DMS114 treated with DMSO at 0.1 percent for 48 hours (cell line): ENCODE results near the gene TYK2.

Experiments
- DNase-seq: peaks from one replicate; lab custom pipeline; 2025; ENCODE audit not compliant: unreplicated experiment; lab: John Stamatoyannopoulos, UW

Gene TYK2

DNA sequence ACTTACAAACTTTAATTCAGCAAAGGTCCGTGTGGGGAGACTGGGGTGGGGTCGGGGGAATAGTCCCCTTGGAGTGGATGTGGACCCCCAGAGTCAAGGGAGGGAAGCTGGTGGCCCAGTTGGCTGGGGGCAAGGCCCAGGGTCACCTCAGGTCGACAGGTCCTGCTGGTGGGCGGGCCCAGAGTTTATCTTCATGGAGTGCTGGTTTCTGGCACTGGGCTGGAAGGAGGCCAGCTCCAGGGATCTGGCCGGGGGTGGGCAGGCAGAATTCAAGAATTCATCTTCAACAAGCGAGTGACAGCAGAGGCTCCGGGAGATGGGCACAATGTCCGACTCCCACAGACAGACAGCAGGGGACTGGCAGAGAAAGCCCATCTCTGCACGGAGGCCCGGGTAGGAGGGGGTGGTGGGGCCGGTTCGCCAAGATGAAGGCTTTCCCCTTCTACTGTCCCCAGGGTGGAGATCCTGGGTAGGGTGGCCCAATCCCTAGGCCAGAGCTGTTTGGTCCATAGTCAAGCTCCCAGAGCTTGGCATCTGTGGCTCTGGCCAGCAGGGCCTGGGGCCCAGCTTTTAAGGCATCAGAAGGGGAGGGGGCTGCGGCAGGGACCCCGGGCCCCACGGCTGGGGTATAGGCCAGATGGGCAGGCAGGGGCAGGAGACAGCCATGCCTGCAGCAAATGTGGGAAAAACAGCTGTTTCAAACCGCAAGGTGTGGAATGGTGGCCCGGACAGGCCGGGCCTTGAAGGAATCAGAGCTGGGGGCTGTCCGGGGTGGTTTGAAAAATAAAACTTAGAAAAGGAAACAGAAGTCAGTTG is 63.9 kb downstream of the TYK2 start:
- no peak for DNase-seq

DNA sequence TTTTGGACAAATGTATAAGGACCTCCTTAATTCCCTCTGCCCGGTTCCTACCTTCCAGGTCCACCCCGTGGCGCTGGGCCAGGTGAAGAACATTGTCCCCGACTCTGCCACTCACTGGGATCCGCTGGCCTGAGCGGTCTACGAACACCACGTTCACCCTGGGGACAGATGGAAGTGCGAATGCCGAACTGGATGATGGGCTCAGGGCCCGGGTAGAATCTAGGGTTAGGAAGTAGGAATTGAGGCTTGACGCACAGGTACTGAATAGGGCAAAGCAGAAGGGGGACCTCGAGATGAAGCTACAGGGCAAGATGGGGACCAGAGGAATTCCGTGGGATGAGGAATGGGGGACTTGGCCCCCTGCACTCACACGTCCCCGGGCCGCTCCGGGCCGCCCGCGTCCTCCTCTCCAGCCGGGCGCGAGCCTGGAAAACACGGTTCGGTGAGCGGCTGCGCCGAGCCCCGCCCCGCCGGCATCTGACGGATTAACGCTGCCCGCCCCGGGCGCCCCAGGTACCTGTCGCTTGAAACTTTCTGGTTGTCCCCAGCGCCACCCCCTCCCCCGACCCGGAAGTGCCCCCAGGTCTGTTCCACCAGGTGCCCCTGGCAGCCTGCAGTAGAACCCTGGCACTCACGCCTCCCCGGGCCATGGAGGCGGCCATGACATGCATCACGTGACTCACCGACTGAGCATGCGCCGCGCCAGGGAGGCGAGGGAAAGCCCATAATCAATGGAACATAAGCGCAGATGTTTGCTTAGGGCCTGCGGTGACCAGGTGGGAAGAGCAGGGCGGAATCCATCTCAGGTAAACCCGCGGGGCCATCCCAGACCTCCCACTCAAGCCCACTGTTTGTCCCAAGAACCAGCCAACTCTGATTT is 64.8 kb downstream of the TYK2 start, which contains the start of gene FDX2:
Gene FDX2, minus strand, starts transcription at position 681 of the 880 bp plus-strand sequence. Its CDS starts 19 bp downstream, at position 662.
- DNase-seq: peak; percentile 35

DNA sequence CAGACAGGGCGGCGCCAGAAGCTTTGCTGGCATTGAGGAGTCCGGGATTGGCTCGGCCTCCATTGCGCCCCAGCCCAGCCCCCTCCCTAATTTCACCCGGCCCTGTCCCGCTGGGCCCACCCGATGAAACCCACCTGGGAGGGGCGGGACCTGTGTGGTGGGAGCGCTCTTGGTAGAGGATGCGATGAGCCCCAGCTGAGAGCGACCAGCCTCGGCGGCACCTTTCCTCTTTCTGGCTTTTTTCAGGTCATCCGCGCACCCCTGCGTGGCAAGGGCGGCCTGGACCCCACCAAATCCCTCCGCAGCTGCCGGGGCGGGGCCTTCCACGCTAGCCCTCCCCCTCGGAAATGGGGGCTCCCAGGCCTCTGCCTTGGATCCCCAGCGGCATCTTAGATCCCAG is 70.9 kb downstream of the TYK2 start, which contains the start of gene ZGLP1:
Gene ZGLP1, minus strand, starts transcription at position 393 of the 400 bp plus-strand sequence.
- no peak for DNase-seq

DNA sequence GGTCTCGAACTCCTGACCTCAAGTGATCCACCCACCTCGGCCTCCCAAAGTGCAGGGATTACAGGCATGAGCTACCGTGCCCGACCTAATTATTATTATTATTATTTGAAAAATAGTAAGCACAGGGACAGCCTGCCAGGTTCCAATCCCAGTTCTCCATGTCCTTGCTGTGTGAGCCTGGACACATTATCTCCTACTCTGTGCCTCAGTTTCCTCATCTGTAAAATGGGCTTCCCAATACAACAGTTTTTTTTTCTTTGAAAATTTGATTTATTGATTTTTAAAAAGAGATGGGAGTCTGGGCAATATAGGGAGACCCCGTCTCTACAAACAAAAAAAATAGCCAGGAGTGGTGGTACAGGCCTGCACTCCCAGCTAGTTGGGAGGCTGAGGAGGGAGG is 74.0 kb downstream of the TYK2 start:
- no peak for DNase-seq

DNA sequence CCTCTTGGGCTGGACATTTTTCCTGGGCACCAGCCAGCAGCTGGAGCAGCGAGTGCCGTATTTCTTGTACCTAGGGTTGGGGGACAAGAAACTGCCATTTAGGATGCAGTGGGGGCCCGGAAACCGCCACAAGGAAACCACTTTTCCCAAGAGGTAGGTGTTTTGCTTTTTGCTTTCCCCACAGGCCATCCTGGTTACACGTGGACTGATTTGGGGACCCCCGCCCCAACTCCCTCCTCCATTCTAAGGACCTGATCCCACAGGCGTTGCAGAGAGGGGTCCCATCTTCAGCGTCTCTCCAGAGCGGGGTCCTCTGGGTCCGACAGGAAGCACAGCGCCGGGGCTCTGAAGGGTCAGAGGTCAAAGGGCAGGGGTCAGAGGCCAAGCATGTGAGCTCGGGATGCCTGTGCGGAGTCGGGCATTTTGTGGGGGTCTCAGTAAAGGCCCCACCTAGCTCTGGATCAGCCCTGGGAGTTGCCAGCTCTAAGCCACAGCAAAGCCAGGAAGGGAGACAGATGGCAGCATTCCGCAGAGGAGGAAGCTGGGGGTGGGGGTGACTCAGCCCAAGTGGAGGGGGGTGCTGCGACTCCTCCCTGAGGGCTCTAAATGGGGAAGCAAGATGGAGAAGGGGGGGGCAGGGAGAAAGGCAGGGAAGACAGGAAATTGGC is 75.1 kb downstream of the TYK2 start:
- no peak for DNase-seq
